Daoy (cell line): ENCODE results near the gene CRYBB3. TPM values are rescaled to one million over a fixed set of nuclear protein-coding genes. Genes with fewer than 3 reads are reported as not detected.
"Not testable (repeated sequence)": the region's sequence is repeated elsewhere in the genome, so short reads cannot be mapped to it uniquely, and the experiment has no call there.

Source experiments
- DNase-seq: peaks from one replicate; pipeline ENCODE4 v3.0.0-alpha.2; 2015; ENCODE audit warnings: low read depth
- total RNA-seq: library from RNA; depleted of rRNA; stranded (reverse); fragments of >200 nt; shearing (Covaris generic); gene quantifications from 2 replicates; pipeline ENCODE4 v1.2.3, GENCODE V29; 2014

Gene CRYBB3
- total RNA-seq, 1 experiment from 2014 or later = not detected

DNA sequence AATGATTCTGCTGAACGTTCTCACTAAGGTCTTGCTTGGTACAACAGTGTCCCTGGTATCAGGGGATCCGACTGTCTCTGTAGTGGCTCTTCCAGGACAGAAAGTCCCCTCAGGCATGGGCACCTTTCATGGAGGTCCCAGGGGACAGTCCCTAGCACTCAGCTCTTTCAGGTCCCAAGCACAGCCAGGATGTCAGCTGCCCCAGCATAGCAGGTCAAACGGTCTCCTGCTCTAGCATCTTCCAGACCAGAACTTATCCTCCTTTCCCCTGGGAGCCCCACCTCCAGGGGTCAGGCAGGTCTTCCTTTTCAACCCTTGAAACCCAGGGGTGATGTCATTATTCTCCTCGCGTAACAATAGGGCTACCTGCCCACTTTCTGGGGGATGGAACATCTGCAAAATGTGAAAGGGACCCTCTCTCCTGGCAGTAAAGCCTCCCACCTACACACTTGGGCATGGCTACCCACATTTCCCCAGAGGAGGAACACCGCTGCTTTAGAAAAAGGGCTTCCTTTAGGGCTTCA is 24.7 kb upstream of the CRYBB3 start:
- no peak for DNase-seq

DNA sequence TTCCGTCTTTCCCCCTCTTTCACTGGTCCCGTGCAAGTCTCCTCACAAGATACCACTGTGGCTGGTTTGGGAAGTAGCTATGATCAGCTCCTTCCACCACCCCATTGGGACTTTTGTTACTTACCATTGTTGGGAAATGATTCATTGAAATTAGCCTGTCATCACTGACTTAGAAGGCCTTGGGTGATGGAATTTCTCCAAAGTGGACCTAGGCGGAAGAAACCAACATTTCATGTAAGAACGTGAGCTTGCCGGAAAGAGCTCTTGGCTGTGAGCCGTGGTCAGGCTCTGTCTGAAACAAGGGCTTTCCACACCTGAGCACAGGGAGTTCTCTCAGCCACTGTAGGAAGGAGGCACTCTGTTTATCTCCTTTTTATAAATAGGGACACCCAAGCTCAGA is 23.5 kb upstream of the CRYBB3 start:
- DNase-seq = no peak

DNA sequence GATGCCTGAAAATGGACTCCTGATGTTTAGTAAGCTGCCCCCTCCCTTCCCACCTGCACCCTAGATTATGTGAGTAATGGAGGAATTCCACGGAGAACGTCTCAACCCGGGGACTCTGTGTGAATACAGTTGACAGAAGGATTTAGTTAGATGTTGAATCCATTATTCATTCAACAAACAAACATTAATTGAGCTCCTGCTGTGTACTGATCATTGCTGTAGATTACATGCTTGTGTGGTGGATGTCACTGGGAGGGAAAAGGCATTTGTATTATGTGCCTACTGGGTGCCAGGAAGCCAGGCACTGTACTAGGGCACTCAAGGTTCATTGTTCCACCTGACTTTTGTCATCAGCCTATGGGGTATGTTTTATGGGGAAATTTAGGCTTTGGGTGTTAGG is 22.9 kb upstream of the CRYBB3 start:
- no peak for DNase-seq

DNA sequence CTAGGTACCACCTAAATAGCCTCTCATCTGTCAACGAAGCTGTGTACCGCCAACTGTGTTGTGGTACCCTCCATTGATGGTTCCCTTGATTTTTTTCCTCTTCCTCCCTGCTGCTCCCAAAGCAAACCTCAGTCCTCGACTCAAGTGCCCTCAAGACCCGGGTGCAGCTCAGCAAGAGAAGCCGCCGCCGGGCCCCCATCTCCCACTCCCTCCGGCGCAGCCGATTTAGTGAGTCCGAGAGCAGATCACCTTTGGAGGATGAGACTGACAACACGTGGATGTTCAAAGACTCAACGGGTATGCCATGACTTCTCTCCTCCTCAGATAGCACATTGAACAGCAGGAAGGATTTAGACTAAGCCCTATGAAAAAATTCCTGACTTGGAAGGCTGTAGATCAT is 22.4 kb upstream of the CRYBB3 start:
- no peak for DNase-seq

DNA sequence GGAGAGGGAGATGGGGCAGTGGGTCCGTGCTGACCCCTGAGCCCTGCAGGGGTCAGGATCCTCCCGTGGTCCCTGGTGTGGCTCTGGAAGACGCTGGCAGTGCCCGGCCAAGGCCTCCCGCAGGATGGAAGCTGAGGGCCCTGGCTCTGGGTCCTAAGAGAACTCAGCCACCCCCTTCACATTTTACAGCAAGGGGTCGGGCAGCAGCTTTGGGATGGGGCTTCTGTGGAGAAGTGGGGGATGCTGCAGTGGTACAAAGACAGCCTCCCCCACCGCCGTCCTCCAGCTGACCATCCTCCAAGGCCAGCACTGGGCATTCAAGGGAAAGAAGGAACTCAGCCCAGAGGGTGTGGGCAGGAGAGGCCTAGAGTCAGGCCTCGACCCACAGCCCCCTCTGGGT is 21.8 kb upstream of the CRYBB3 start:
- DNase-seq = no peak

DNA sequence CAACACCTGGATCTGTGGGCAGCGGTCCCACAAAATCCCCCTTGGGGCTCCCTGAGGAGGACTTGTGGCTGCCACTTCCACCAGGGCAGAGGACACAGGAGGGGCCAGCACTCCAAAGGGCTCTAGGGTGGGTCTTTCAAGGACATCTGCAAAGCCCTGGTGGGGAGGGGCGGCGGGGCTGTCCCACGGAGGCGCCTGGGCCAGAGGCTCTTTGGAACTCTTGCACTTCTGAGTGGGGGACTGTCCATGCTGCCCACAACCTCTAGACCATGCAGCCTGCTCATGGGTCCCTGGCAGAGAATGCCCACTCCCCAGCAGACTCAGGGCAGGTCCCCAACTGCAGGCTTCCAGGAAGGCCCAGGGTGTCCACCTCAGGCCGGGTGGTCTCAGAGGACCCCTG is 21.3 kb upstream of the CRYBB3 start:
- DNase-seq = not testable (repeated sequence)

DNA sequence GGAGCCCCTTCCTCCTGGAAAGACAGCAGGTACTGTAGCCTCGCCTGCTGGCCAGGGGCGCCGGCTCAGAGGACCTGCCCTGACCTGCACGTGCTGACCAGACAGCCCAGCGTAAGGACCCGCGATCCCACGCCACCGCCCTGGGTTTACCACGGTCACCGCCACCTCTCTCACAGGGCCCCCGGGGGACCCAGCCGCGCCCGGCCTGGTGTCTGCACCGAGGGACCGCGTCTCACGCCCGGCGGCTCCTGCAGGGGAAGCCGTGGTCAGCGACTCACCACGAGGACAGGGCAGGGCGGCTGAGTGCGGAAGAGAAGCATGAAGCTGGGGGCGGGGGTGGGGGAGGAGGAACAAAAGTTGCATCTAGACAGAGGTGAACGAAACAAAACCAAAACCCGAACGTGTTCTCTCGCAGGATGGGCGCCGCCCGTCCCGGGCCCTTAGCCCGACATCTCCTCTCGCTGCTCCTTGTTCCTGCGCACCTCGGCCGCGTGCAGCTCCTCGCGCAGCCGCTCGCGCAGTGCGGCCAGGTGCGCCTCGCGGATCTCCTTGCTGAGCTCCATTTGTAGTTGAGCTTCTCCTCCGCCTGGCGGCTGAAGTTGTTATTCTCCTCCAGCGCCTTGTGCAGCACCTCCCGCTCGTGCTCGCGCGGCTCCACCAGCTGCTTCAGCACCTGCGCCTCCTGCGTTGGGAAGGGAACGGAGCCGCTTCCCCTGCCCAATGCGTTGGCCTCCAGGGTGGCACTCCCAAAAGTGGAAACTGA is 20.6 kb upstream of the CRYBB3 start:
- not testable (repeated sequence) for DNase-seq

DNA sequence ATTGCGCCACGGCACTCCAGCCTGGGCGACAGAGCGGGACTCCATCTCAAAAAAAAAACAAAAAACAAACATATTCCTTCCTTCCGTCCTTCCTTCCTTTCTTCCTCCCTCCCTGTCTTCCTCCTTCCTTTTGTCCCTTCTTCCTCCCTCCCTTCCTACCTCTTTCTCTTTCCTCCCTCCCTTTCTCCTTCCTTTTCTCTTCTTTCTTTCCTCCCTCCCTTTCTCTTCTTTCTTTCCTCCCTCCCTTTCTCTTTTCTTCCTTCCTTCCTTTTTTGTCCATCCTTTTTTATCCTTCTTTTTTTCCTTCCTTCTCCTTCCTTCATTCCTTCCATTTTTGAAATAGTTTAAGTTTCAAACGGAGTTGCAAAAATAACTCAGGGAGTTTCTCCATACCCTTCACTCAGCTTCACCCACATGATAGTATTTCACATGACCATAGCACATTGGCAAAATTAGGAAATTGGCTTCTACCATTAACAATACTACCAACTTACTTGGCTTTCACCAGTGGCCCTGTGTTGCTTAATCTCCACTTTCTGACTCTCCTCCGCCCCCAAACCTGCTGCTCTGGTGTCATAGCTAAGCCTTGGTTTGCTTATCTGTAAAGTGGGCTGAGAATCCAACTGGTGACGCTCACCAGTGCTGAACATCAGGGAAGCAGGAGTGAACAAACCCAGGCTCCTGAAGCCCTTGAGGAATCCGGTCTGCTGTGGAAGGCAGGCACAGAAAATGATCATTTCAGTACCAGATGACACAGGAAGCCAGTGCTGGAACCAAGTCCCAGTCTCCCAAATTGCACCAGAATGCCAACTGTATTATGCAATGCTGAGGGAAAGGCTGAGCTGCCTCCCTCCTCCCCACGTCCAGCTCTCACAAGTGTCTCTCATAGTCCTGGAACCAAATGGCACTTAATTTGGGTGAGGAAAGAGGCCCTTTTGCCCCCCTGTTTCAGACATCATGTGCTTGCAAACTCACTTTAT is 17.2 kb upstream of the CRYBB3 start:
- no peak for DNase-seq

DNA sequence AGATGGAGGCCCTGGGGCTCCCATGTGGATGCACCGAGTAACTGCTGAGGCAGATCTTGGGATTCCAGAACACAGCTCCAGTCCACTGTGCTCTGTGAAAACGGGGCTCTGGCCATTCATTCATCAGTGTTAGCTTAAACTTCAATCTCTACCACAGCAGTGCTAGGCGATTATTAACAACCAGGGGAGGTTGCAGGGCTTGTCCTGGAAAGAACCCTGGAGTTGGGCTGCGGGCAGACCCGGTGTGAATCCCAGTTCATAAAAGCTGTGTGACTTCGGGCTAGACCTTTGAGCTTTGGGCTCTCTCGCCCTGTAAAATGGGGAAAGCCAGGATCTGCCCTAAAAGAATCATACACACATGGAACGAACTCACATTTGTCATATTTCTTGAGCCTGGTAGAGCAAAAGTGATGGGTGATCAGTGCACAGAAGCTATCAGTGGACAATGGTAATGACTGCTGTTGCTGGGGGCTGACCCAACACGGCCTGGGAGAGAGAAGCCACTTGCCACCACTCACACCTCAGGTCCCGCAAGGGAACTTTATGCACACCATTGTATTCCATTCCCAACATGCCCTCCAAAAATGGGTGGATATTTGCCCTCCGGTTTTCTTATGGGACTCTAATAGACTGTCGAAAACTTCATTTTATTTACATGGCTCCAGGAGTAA is 15.6 kb upstream of the CRYBB3 start:
- DNase-seq = no peak

DNA sequence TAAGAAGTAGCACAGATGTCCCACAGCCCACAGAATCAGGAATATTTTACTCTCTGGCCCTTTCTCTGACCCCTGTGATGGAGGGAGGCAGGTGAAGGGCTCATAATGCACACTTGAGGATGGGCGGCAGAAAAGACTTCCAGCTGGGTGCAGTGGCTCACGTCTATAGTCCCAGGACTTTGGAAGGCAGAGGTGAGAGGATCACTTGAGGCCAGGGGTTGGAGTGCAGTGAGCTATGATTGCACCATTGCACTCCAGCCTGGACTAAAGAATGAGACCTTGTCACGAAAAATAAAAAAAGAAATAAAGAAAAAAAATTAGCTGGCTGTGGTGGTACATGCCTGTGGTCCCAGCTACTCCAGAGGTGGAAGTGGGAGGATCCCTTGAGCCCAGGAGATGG is 13.5 kb upstream of the CRYBB3 start:
- DNase-seq = no peak

DNA sequence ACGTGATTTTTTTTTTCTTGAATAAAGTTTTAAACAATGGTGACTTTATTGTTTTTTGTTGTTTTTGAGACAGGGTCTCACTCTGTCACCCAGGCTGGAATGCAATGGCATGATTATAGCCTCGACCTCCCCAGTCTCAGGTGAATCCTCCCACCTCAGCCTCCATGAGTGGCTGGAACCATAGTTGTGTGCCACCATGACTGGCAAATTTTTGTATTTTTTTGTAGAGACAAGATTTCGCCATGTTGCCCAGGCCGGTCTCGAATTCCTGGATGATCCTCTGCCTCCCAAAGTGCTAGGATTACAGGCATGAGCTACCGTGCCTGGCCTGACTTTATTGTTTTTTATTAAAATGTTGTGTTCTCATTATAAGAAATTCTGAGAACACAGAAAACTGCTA is 12.2 kb upstream of the CRYBB3 start:
- DNase-seq = no peak

DNA sequence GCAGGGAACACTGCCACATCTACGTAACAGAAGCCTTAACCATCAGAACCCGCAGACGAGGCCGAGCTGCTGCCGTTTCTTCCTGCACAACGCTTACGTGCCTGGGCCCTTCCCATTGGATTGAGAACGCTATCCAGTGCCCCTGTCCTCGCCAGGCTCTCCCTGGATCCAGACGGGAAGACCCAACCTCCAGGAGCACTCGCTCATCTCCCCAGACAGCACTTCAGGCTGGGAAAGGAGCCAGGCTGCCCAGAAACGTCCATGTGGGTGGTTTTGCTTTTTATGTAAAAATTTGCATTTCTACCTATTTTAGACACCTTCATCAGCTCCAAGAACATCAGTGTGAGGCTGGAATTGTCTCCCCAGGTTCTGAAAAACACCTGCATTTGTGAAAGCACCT is 7.3 kb upstream of the CRYBB3 start:
- no peak for DNase-seq

DNA sequence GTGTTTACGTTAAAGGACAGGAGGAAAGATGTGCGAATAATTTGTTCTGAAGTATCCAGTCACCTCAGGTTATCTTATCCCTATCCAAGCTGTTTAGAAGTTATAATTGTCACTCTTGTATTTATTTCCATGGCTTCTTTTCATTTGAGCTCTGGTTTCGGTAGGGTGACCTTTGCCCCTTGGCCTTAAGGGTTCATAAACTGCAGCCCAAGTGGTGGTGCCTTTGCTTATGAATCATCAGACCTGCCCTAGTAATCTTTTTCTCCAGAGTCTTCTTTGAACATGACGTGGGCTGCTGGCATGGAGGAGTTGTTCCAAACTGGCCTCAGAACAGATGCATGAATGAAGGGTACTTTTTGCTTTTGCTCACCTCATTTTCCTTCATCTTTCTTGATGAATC is 6.5 kb upstream of the CRYBB3 start:
- DNase-seq = no peak

DNA sequence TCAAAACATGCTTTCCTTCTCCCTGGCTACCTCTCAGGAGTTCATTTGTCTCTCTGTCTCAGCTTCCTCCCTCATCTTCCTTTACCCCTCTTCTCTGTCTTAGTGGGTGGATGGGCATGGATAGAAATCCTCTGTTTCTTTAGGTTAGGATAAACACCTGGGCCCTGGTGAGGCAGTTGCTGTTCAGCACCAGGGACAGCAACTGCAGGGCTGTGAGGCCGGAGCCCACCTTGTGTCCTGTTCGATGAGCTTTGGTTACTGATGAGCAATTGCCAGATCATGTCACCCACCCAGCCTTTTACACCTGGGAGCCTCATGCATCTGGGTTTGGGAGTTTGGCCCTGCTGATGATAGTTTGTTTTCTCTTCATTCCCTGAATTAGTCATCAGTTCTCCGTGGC is 6.1 kb upstream of the CRYBB3 start:
- DNase-seq = no peak

DNA sequence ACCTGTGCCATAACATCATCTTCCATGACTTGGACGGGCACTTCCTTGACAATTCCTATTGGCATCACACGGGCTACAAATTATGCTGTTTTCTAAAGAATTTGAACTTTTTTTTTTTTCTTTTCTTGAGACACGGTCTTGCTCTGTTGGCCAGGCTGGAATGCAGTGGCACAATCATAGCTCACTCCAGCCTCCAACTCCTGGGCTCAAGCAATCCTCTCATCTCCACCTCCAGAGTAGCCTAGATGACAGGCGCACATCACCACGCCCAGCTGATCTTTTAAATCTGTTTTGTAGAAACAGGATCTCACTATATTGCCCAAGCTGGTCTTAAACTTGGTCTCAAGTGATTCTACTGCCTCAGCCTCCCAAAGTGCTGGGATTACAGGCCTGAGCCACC is 3.3 kb upstream of the CRYBB3 start:
- no peak for DNase-seq

DNA sequence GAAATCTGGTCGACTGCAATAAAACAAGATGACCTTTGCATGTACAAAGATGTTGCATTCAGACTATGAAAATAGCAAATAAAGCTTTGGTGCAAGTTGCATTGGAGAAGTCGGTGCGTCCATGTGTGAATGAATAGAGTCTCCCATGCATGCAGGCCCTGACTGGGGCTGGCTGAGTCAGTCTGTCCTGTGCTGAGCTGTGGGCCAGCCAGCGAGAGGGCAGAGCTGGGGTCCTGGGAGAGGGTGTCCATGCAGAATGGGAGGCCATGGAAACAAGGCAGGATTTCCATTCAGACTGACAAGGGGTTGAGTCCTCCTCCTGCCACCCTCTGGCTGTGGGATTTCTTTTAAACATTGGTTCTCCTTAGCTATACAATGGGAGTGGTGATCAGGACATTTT is 2.3 kb upstream of the CRYBB3 start:
- no peak for DNase-seq

DNA sequence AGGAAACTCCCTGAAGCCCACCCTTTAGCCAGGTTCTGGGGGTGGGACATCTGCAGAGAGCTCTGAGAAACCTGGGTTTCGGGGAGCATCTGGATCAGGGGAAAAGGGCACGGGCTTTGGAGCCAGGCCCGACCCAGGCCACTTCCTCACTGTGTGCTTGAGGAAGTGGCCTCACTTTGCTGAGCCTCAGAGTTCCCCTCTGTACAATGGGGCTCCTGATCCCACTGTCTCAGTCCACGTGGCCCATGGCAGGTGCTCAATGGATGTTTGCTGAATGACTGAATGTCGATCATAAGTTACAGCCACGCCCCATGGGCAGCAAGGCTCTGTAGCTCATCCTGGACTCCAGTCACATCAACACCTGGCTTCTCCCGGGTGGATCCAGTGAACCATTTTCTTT is 1.3 kb downstream of the CRYBB3 start:
- no peak for DNase-seq

DNA sequence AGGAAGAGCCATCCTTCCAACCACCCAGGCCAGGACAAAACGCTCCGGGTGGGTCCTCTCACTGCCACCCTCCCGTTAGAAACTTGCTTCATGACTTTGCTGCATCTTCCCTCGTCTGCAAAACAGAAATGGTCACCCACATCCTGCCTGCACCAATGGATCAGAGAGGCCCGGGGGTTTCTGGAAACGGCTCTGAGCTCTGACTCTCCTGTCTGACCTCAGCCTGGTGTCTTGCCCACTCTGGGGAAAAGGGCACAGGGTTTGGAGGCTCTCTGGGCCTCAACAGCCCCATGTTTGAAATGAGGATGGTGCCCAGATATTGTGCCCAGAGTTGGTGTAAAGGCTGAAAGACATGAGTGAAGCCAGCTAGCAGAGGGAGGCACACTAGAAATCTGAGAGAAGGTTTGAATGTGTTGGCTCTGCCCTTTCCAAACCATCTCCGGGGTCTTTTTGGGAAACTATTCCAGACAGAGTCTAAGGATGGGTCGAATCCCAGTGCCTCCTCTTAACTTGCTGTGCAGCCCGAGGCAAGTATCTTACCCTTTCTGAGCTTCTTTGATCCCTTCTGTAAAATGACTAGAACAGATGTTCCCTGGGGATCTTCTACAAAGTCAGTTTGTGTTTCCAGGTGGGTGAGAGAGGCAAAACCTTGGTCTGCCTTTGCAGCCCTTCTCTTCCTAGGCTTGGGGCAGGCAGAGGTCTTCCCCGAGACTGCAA is 2.1 kb downstream of the CRYBB3 start:
- no peak for DNase-seq

DNA sequence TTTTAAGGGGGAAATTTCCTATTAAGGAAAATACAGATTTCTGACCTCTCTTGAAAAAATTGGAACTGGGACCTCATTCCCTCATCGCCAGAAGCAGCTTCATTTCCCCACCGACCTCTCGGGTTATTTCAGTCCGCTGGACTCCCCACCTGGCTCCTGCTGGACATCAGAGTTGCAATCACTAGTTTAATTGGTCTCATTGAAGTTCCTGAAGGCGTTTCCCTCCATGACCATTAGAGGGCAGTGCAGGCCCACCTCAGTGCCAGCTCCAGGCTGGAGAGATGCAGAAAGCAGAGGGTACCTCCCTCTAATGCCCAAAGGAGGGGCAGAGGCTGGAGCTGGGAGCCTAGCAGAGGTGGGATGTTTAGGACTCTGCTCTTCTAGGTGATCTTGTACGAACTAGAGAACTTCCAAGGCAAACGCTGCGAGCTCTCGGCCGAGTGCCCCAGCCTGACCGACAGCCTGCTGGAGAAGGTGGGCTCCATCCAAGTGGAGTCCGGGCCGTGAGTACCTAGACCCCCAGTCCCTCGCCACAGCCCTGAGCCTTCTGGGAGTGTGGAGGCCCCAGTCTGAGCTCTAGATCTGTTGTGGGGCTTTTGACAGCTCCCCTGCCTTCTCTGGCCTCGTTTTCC is 2.7 kb downstream of the CRYBB3 start:
- DNase-seq = peak; percentile 57

DNA sequence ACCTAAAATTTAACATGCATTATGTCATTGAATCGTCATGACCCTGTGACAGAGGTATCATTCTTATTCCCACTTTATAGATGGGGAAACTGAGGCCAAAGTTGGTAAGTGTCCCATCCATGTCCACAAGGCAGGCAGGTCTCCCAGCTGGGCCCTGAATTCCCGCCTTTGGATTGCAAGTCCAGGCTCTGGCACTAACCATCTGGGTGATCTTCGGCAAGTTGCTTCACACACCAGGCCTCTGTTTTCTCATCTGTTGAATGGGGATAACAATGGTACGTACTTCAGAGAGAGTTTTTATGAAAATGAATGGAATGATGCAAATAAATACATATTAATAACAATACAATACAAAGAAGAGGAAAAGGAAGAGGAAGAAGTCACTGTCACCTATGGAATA is 3.4 kb downstream of the CRYBB3 start:
- no peak for DNase-seq

DNA sequence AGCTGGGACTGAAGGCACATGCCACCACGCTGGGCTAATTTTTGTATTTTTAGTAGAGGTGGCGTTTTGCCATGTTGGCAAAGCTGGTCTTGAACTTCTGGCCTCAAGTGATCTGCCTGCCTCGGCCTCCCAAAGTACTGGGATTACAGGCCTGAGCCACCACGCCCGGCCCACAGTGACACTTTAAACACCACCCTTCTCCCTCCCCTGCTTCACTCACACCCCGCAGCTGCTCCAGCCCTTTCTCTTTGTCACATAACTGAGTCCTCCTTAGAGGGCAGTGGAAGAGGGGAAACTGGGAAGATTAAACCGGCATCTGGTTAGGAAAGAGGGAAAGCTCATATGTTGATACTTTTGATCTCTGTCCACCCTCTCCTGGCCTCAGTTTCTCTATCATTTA is 4.9 kb downstream of the CRYBB3 start:
- DNase-seq = not testable (repeated sequence)
